Transverse colon (tissue), 4 donors: ENCODE data around the gene CASP9. TPM values are rescaled to one million over a fixed set of nuclear protein-coding genes. Genes with fewer than 3 reads are reported as not detected.

Experiments
- DNase-seq: peaks from one replicate; pipeline ENCODE4 v3.0.0-alpha.2; 2019
- H3K27ac ChIP-seq, 4 donors: fragments of 200-600 bp; sonication (generic); 2 replicates each; pipeline ENCODE4 v1.5.1; 2016 to 2018; ENCODE audit warnings: inconsistent platforms in 4 of 4
- H3K27me3 ChIP-seq: fragments of 200-600 bp; sonication (generic); 2 replicates; pipeline ENCODE4 v1.5.1; 2017; ENCODE audit warnings: inconsistent platforms
- H3K36me3 ChIP-seq, 4 donors: fragments of 200-600 bp; sonication (generic); 2 replicates each; pipeline ENCODE4 v1.5.1; 2017 to 2019; ENCODE audit warnings: inconsistent platforms in 4 of 4
- H3K4me1 ChIP-seq, 4 donors: fragments of 200-600 bp; sonication (generic); 2 replicates each; pipeline ENCODE4 v1.5.1; 2017 to 2020; ENCODE audit warnings: inconsistent platforms in 4 of 4
- H3K4me3 ChIP-seq, 4 donors: fragments of 200-600 bp; sonication (generic); 1 replicate in 1 of 4; 2 replicates in 3 of 4; pipeline versions ENCODE4 v1.5.1 to v1.6.1; 2017 to 2019; ENCODE audit warnings: inconsistent platforms in 4 of 4
- H3K9me3 ChIP-seq, 2 donors: fragments of 200-600 bp; sonication (generic); 2 replicates each; pipeline ENCODE4 v1.5.1; 2017 to 2019; ENCODE audit warnings: inconsistent platforms in 2 of 2
- CTCF ChIP-seq, 5 experiments: fragments of 200-600 bp in 3 of 5; fragments of 450-650 bp in 2 of 5; sonication (generic) in 3 of 5; IDR thresholded peaks; 1 replicate in 2 of 5; 2 replicates in 3 of 5; pipeline ENCODE4 v1.5.1; 2016 to 2017; ENCODE audit warnings: antibody characterized with exemption in 5 of 5, inconsistent platforms in 3 of 5, mild to moderate bottlenecking in 2 of 5, moderate library complexity in 1 of 5
- EP300 ChIP-seq: sonication (generic); formaldehyde crosslinking; IDR thresholded peaks from one replicate; pipeline ENCODE4 v1.6.1; 2017; ENCODE audit warnings: antibody characterized with exemption, low read depth
- POLR2A ChIP-seq: fragments of 450-650 bp; IDR thresholded peaks from one replicate; pipeline ENCODE4 v1.6.1; 2016; ENCODE audit warnings: antibody characterized with exemption, mild to moderate bottlenecking, moderate library complexity
- POLR2AphosphoS5 ChIP-seq, 3 donors: sonication (generic); formaldehyde crosslinking; IDR thresholded peaks; one replicate each; pipeline ENCODE4 v1.6.1; 2016; ENCODE audit warnings: antibody characterized with exemption in 3 of 3
- WGBS, 2 donors: methylation state at CpG; one replicate each; pipeline ENCODE4 v1.1.5; 2018; ENCODE audit warnings: low coverage in 1 of 2; 5-methylcytosine and 5-hydroxymethylcytosine counted together
- in situ Hi-C, 4 donors: fragments of 200-750 bp; cut with MboI; loops; one replicate each; pipeline versions ENCODE4 v1.15.0 to v1.15.1; 2017; ENCODE audit warnings: low sequenced_read_pairs in 3 of 4, low pct_ligation_motif_present in 1 of 4, low pct_unique_long_range_greater_than_20kb in 1 of 4
- intact Hi-C: fragments of 100-400 bp; cut with DNase I; formaldehyde crosslinking; loops from one replicate; pipeline ENCODE4 v1.15.1; 2023; ENCODE audit warnings: low total_unique reads
- total RNA-seq, 4 donors: library from RNA; depleted of rRNA; stranded (reverse); fragments of >200 nt; gene quantifications; one replicate each; pipeline ENCODE4 v1.1.0, GENCODE V29; 2016

The CASP9 gene
- total RNA-seq, 4 donors from 2014 or later, result 19.1 to 151 (median 25.2) TPM

GRCh38 chr1:15452866-15453571, 71.0 kb downstream of the CASP9 start:
- H3K9me3 ChIP-seq, result no peaks in the 10 kb centered on the region
- H3K27ac ChIP-seq, result no peak overlapping the region
- 74 to 91% methylated on average over 4 to 10 of the region's 10 CpGs for WGBS, 2 donors
- H3K27me3 ChIP-seq, result no peaks in the 10 kb centered on the region
- H3K4me3 ChIP-seq, result no peak overlapping the region
- in situ Hi-C loops, result no loop called here
- TF ChIP-seq CTCF (IDR thresholded peaks at IDR 0.05) (no peak), POLR2A (no peak), EP300 (no peak), POLR2AphosphoS5 (IDR thresholded peaks at IDR 0.05) (no peak)
- no peak for DNase-seq
- no peaks in the 10 kb centered on the region for H3K4me1 ChIP-seq
- no peaks in the 10 kb centered on the region for H3K36me3 ChIP-seq
- intact Hi-C loops, result no loop called here

GRCh38 chr1:15452216-15452615, 71.8 kb downstream of the CASP9 start:
- 60% methylated on average over 1 of the region's 1 CpG; no CpG with 5 or more reads in 1 of the 2 donors for WGBS, 2 donors
- no peak overlapping the region for H3K27ac ChIP-seq

GRCh38 chr1:15451014-15451722, 72.8 kb downstream of the CASP9 start:
- Histone ChIP-seq H3K4me3 (no peak overlapping the region), H3K9me3 (no peaks in the 10 kb centered on the region), H3K4me1 (no peaks in the 10 kb centered on the region), H3K27me3 (peaks cover 4% of the 10 kb centered on the region), H3K36me3 (no peaks in the 10 kb centered on the region), H3K27ac (no peak overlapping the region)
- 75 to 94% methylated on average over 2 to 6 of the region's 6 CpGs for WGBS, 2 donors
- TF ChIP-seq POLR2A (no peak), POLR2AphosphoS5 (IDR thresholded peaks at IDR 0.05) (no peak), EP300 (no peak), CTCF (IDR thresholded peaks at IDR 0.05) (no peak)
- intact Hi-C loops, result no loop called here
- in situ Hi-C loops, result no loop called here
- DNase-seq, result no peak

More at GRCh38 chr1:15452216-15452615, 71.8 kb downstream of the CASP9 start:
- in situ Hi-C loops, result no loop called here
- Histone ChIP-seq H3K36me3 (no peaks in the 10 kb centered on the region), H3K9me3 (no peaks in the 10 kb centered on the region), H3K4me3 (no peak overlapping the region), H3K27me3 (no peaks in the 10 kb centered on the region), H3K4me1 (no peaks in the 10 kb centered on the region)
- intact Hi-C loops, result no loop called here
- DNase-seq, result no peak
- TF ChIP-seq POLR2A (no peak), CTCF (IDR thresholded peaks at IDR 0.05) (no peak), EP300 (no peak), POLR2AphosphoS5 (IDR thresholded peaks at IDR 0.05) (no peak)

GRCh38 chr1:15449567-15449966, 74.4 kb downstream of the CASP9 start:
- intact Hi-C loops (no loop called here), in situ Hi-C loops (loop anchor here in 3 of 4 donors (25.0 kb wide), 1 partner anchor 312 kb away; no protein-coding TSS in a partner anchor)
- H3K27ac ChIP-seq, result no peak overlapping the region
- H3K27me3 ChIP-seq, result peaks cover 4% of the 10 kb centered on the region
- H3K4me3 ChIP-seq, result no peak overlapping the region
- no peaks in the 10 kb centered on the region for H3K4me1 ChIP-seq
- no peaks in the 10 kb centered on the region for H3K9me3 ChIP-seq
- 60 to 75% methylated on average over 1 to 3 of the region's 3 CpGs for WGBS, 2 donors
- H3K36me3 ChIP-seq, result no peaks in the 10 kb centered on the region
- TF ChIP-seq POLR2AphosphoS5 (IDR thresholded peaks at IDR 0.05), result no peak
- no peak for TF ChIP-seq POLR2A
- TF ChIP-seq EP300, result no peak
- TF ChIP-seq CTCF (IDR thresholded peaks at IDR 0.05), result no peak
- no peak for DNase-seq
